Upper lobe of left lung (tissue), 6 donors: Measurements from ENCODE around the gene SCART1. TPM values are rescaled to one million over a fixed set of nuclear protein-coding genes. Genes with fewer than 3 reads are reported as not detected.
"Not testable (repeated sequence)": the region's sequence is repeated elsewhere in the genome, so short reads cannot be mapped to it uniquely, and the experiment has no call there.

ENCODE experiments used
- ATAC-seq, 2 donors: fragments of 200-7000 bp; cut with Tn5 transposase; one replicate each; pipeline ENCODE4 v1.9.1; 2022; ENCODE audit warnings: mild to moderate bottlenecking in 2 of 2, moderate library complexity in 2 of 2; ENCODE audit not compliant: low FRiP score in 2 of 2
- DNase-seq, 2 donors: peaks; one replicate each; pipeline ENCODE4 v3.0.0-alpha.2; 2019 to 2020
- H3K27ac ChIP-seq, 4 donors: fragments of 200-600 bp; sonication (generic); one replicate each; pipeline ENCODE4 v1.5.1; 2016 to 2019
- H3K27me3 ChIP-seq, 4 donors: fragments of 200-600 bp; sonication (generic); one replicate each; pipeline ENCODE4 v1.5.1; 2017 to 2019
- H3K36me3 ChIP-seq, 4 donors: fragments of 200-600 bp; sonication (generic); one replicate each; pipeline ENCODE4 v1.5.1; 2016 to 2019
- H3K4me1 ChIP-seq, 4 donors: fragments of 200-600 bp; sonication (generic); one replicate each; pipeline ENCODE4 v1.5.1; 2018 to 2019
- H3K4me3 ChIP-seq, 4 donors: fragments of 200-600 bp; sonication (generic); one replicate each; pipeline ENCODE4 v1.5.1; 2017 to 2019; ENCODE audit warnings: mild to moderate bottlenecking in 2 of 4, moderate library complexity in 1 of 4
- H3K9me3 ChIP-seq, 4 donors: fragments of 200-600 bp; sonication (generic); one replicate each; pipeline ENCODE4 v1.5.1; 2018 to 2019
- EP300 ChIP-seq, 4 donors: sonication (generic); formaldehyde crosslinking; IDR thresholded peaks; one replicate each; pipeline ENCODE4 v1.5.1; 2017; ENCODE audit warnings: antibody characterized with exemption in 4 of 4, control low read depth in 2 of 4
- POLR2A ChIP-seq, 4 donors: fragments of 450-650 bp; IDR thresholded peaks; one replicate each; pipeline ENCODE4 v1.5.1; 2016 to 2017; ENCODE audit warnings: antibody characterized with exemption in 4 of 4, mild to moderate bottlenecking in 2 of 4
- POLR2AphosphoS5 ChIP-seq, 2 donors: sonication (generic); formaldehyde crosslinking; IDR thresholded peaks; one replicate each; pipeline ENCODE4 v1.5.1; 2017; ENCODE audit warnings: antibody characterized with exemption in 2 of 2
- WGBS, 2 donors: methylation state at CpG; one replicate each; pipeline ENCODE4 v1.1.5; 2017 to 2018; 5-methylcytosine and 5-hydroxymethylcytosine counted together
- total RNA-seq, 6 donors: library from RNA; depleted of rRNA in 4 of 6; stranded (reverse); fragments of >200 nt in 4 of 6; gene quantifications; one replicate each; pipeline versions ENCODE4 v1.1.0 to v1.2.1, GENCODE V29; 2016 to 2021
- TF ChIP-seq, protein P1 (sequence below), 6 experiments: fragments of 450-650 bp in 4 of 6; fragments of 200-600 bp in 2 of 6; sonication (generic) in 2 of 6; IDR thresholded peaks; one replicate each; pipeline ENCODE4 v1.5.1; 2016 to 2019; ENCODE audit warnings: antibody characterized with exemption in 6 of 6
- donor health status: DM: no; HTN: no; CAD: no; lungs with moderate emphysema.
- donor health status: DM: no; HTN: yes; CAD: no; lungs with severe emphysema.

Gene SCART1
- total RNA-seq, 6 donors from 2014 or later: 1.1 to 31.4 (median 3.4) TPM

- H3K27me3 ChIP-seq: no peaks in the 10 kb centered on the region
- no peak overlapping the region for H3K4me3 ChIP-seq
- ATAC-seq (no peak), DNase-seq (no peak)
- TF ChIP-seq, protein P1, sequence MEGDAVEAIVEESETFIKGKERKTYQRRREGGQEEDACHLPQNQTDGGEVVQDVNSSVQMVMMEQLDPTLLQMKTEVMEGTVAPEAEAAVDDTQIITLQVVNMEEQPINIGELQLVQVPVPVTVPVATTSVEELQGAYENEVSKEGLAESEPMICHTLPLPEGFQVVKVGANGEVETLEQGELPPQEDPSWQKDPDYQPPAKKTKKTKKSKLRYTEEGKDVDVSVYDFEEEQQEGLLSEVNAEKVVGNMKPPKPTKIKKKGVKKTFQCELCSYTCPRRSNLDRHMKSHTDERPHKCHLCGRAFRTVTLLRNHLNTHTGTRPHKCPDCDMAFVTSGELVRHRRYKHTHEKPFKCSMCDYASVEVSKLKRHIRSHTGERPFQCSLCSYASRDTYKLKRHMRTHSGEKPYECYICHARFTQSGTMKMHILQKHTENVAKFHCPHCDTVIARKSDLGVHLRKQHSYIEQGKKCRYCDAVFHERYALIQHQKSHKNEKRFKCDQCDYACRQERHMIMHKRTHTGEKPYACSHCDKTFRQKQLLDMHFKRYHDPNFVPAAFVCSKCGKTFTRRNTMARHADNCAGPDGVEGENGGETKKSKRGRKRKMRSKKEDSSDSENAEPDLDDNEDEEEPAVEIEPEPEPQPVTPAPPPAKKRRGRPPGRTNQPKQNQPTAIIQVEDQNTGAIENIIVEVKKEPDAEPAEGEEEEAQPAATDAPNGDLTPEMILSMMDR (IDR thresholded peaks at IDR 0.05): no peak
- TF ChIP-seq POLR2A (IDR thresholded peaks at IDR 0.05) (no peak), POLR2AphosphoS5 (IDR thresholded peaks at IDR 0.05) (no peak), EP300 (IDR thresholded peaks at IDR 0.05) (no peak)
- WGBS, 2 donors: 68 to 84% methylated on average over 4 of the region's 4 CpGs
- H3K9me3 ChIP-seq: peaks cover 0 to 4% (median 1%) of the 10 kb centered on the region in 4 donors
- no peak overlapping the region for H3K27ac ChIP-seq
- no peaks in the 10 kb centered on the region for H3K4me1 ChIP-seq
- H3K36me3 ChIP-seq: no peaks in the 10 kb centered on the region
These were observed 56.0 kb downstream of the SCART1 start for GRCh38 chr10:133509700-133510099.

DNA sequence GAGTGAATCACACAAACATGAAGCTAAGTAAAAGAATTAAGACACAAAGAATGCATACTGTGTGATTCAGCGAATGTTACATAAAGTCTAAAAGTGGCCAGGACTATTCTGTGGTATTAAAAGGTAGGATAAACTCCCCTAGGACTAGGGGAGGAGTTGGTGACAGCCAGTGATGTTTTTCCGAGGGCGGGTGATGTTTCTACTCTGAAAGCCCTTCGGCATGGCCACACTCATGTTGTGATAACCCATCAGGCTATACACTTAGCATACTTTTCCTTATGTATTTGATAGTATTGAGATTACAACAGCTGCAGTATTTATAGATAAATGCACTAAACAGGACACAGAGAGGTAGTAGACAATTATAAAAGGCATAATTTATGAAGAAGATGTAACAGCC is 57.7 kb downstream of the SCART1 start:
- ATAC-seq (no peak), DNase-seq (no peak)
- Histone ChIP-seq H3K4me3 (no peak overlapping the region), H3K27me3 (no peaks in the 10 kb centered on the region), H3K36me3 (no peaks in the 10 kb centered on the region), H3K27ac (no peak overlapping the region), H3K9me3 (peaks cover 0 to 4% (median 1%) of the 10 kb centered on the region in 4 donors), H3K4me1 (no peaks in the 10 kb centered on the region)
- TF ChIP-seq, protein P1 (IDR thresholded peaks at IDR 0.05): no peak
- TF ChIP-seq POLR2A (IDR thresholded peaks at IDR 0.05): no peak
- TF ChIP-seq POLR2AphosphoS5 (IDR thresholded peaks at IDR 0.05): no peak
- TF ChIP-seq EP300 (IDR thresholded peaks at IDR 0.05): no peak
- WGBS, 2 donors: 73 to 76% methylated on average over 4 of the region's 4 CpGs

- ATAC-seq: no peak
- 40 to 43% methylated on average over 4 of the region's 4 CpGs for WGBS, 2 donors
These were observed 58.3 kb downstream of the SCART1 start for GRCh38 chr10:133511907-133512528.

DNA sequence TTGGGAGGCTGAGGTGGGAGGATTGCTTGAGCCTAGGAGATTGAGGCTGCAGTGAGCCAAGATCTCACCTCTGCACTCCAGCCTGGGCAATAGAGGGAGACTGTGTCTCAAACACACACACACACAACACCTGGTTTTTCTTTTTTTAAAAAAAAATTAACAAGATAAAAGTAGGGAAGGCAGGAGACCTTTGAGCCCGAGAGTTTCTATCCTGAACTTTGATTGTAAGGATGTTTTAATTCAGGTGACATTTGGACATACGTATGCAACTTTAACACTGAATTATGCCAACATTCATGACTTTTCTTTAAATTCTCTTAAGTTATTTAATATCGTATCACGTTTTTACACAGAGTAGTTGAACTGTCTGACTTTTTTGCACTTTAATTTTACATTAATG is 61.7 kb downstream of the SCART1 start:
- Histone ChIP-seq H3K9me3 (no peaks in the 10 kb centered on the region), H3K27ac (no peak overlapping the region), H3K4me1 (peaks cover 0 to 7% (median 3%) of the 10 kb centered on the region in 4 donors), H3K4me3 (no peak overlapping the region), H3K36me3 (no peaks in the 10 kb centered on the region), H3K27me3 (no peaks in the 10 kb centered on the region)
- DNase-seq (no peak), ATAC-seq (no peak)
- no peak for TF ChIP-seq POLR2AphosphoS5 (IDR thresholded peaks at IDR 0.05)
- no peak for TF ChIP-seq EP300 (IDR thresholded peaks at IDR 0.05)
- TF ChIP-seq POLR2A (IDR thresholded peaks at IDR 0.05): no peak
- TF ChIP-seq, protein P1 (IDR thresholded peaks at IDR 0.05): no peak
- 71 to 79% methylated on average over 4 of the region's 4 CpGs for WGBS, 2 donors

More at GRCh38 chr10:133511907-133512528, 58.3 kb downstream of the SCART1 start:
- H3K9me3 ChIP-seq: peaks cover 0 to 4% (median 1%) of the 10 kb centered on the region in 4 donors
- H3K4me3 ChIP-seq: no peak overlapping the region
- TF ChIP-seq POLR2AphosphoS5 (IDR thresholded peaks at IDR 0.05): no peak
- TF ChIP-seq POLR2A (IDR thresholded peaks at IDR 0.05): no peak
- TF ChIP-seq EP300 (IDR thresholded peaks at IDR 0.05): no peak
- TF ChIP-seq, protein P1 (IDR thresholded peaks at IDR 0.05): no peak
- no peaks in the 10 kb centered on the region for H3K36me3 ChIP-seq
- no peaks in the 10 kb centered on the region for H3K4me1 ChIP-seq
- H3K27ac ChIP-seq: no peak overlapping the region
- DNase-seq: no peak
- H3K27me3 ChIP-seq: no peaks in the 10 kb centered on the region

- H3K9me3 ChIP-seq: no peaks in the 10 kb centered on the region
- TF ChIP-seq EP300 (IDR thresholded peaks at IDR 0.05): no peak
- TF ChIP-seq POLR2AphosphoS5 (IDR thresholded peaks at IDR 0.05): no peak
- TF ChIP-seq POLR2A (IDR thresholded peaks at IDR 0.05): no peak
- TF ChIP-seq, protein P1 (IDR thresholded peaks at IDR 0.05): no peak
- H3K27me3 ChIP-seq: no peaks in the 10 kb centered on the region
- DNase-seq (no peak), ATAC-seq (no peak)
- 45 to 59% methylated on average over 4 of the region's 4 CpGs for WGBS, 2 donors
- H3K4me1 ChIP-seq: peaks cover 0 to 11% (median 3%) of the 10 kb centered on the region in 4 donors
- no peak overlapping the region for H3K27ac ChIP-seq
- no peak overlapping the region for H3K4me3 ChIP-seq
- H3K36me3 ChIP-seq: no peaks in the 10 kb centered on the region
These were observed 62.3 kb downstream of the SCART1 start for GRCh38 chr10:133516057-133516456.

- ATAC-seq, H3K4me3 ChIP-seq, H3K9me3 ChIP-seq, H3K27me3 ChIP-seq, DNase-seq, H3K36me3 ChIP-seq, H3K27ac ChIP-seq: not testable (repeated sequence)
- H3K4me1 ChIP-seq: peaks cover 0 to 11% (median 3%) of the 10 kb centered on the region in 4 donors
- WGBS, 2 donors: 82 to 91% methylated on average over 5 of the region's 5 CpGs
These were observed 64.8 kb downstream of the SCART1 start for GRCh38 chr10:133518517-133518916.
